Brain microvascular endothelial cell (primary cell): ENCODE data around the gene PBX1.

Experiments used
- DNase-seq: peaks from one replicate; pipeline ENCODE4 v3.0.0-alpha.2; 2020
- H3K27ac ChIP-seq: fragments of 250-450 bp; sonication (Bioruptor Pico); 2 replicates; pipeline ENCODE4 v1.5.1; 2020; ENCODE audit warnings: mild to moderate bottlenecking, moderate library complexity
- H3K27me3 ChIP-seq: fragments of 250-450 bp; sonication (Bioruptor Pico); replicated peaks from 2 replicates; pipeline ENCODE4 v1.5.1; 2020; ENCODE audit warnings: mild to moderate bottlenecking
- H3K36me3 ChIP-seq: fragments of 250-450 bp; sonication (Bioruptor Pico); replicated peaks from 2 replicates; pipeline ENCODE4 v1.5.1; 2020; ENCODE audit warnings: mild to moderate bottlenecking
- H3K4me3 ChIP-seq: 2 replicates; pipeline ENCODE4 v1.5.1; 2011; ENCODE audit warnings: low read depth, mild to moderate bottlenecking, control low read depth, low read length, moderate library complexity
- in situ Hi-C: cut with HindIII; loops from 2 replicates; pipeline ENCODE4 v1.10.0; 2017; ENCODE audit warnings: low sequenced_read_pairs, low pct_ligation_motif_present
- TF ChIP-seq, protein P1 (sequence below): IDR thresholded peaks from 2 replicates; pipeline ENCODE4 v1.5.1; 2011; ENCODE audit warnings: low read depth, mild to moderate bottlenecking, moderate library complexity, low read length, control low read depth, inconsistent platforms; ENCODE audit errors: missing control alignments

The PBX1 gene

GRCh38 chr1:164830628-164831027 is 271.6 kb downstream of the PBX1 start:
- Histone ChIP-seq H3K4me3 (no peak overlapping the region), H3K27ac (no peak overlapping the region), H3K36me3 (no peaks in the 10 kb centered on the region), H3K27me3 (no peaks in the 10 kb centered on the region)
- TF ChIP-seq, protein P1, sequence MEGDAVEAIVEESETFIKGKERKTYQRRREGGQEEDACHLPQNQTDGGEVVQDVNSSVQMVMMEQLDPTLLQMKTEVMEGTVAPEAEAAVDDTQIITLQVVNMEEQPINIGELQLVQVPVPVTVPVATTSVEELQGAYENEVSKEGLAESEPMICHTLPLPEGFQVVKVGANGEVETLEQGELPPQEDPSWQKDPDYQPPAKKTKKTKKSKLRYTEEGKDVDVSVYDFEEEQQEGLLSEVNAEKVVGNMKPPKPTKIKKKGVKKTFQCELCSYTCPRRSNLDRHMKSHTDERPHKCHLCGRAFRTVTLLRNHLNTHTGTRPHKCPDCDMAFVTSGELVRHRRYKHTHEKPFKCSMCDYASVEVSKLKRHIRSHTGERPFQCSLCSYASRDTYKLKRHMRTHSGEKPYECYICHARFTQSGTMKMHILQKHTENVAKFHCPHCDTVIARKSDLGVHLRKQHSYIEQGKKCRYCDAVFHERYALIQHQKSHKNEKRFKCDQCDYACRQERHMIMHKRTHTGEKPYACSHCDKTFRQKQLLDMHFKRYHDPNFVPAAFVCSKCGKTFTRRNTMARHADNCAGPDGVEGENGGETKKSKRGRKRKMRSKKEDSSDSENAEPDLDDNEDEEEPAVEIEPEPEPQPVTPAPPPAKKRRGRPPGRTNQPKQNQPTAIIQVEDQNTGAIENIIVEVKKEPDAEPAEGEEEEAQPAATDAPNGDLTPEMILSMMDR = no peak
- in situ Hi-C loops = no loop called here
- DNase-seq = no peak

DNA sequence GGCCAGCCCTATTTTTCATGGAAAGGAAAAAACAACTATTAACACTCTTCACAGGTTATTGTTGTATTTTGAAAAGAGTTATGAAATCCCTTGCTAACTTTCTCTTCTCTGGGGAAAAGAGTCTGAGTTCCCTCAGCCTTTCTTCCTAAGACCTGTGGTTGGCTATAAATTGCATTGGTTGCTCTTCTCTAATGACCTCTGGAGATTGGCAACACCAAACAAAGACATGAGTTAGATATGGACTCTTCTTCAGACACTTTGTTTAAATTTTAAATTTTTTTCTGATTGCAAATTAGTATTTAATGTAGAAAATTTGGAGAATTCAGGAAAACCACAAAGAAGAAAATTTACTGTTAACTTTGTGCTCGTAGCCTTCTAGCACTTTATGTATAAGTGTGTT is 275.7 kb downstream of the PBX1 start:
- Histone ChIP-seq H3K4me3 (no peak overlapping the region), H3K27ac (no peak overlapping the region), H3K27me3 (no peaks in the 10 kb centered on the region), H3K36me3 (no peaks in the 10 kb centered on the region)
- TF ChIP-seq, protein P1 = no peak
- in situ Hi-C loops = no loop called here
- DNase-seq = no peak

DNA sequence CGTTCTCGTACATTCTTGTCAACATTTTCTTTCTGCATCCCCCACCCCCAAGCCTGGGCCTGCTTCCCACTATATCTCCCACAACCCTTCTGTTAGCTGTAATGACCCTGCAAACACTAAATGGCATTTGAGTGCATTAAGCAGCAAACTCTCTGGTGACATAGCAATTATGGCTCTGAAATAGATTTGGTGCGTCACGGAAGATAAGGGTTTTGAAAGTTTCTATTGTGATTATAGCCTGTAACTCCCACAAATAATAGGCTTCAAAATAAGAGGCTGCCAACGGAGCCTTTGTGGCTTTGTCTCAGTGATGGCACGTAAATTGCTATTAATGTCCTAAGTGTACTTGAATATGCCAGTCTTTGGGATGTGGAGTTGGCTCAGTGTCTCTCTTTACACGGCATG is 277.6 kb downstream of the PBX1 start:
- no peaks in the 10 kb centered on the region for H3K36me3 ChIP-seq
- no peak overlapping the region for H3K4me3 ChIP-seq
- no peak overlapping the region for H3K27ac ChIP-seq
- H3K27me3 ChIP-seq = no peaks in the 10 kb centered on the region
- in situ Hi-C loops = no loop called here
- TF ChIP-seq, protein P1 = no peak
- DNase-seq = no peak

DNA sequence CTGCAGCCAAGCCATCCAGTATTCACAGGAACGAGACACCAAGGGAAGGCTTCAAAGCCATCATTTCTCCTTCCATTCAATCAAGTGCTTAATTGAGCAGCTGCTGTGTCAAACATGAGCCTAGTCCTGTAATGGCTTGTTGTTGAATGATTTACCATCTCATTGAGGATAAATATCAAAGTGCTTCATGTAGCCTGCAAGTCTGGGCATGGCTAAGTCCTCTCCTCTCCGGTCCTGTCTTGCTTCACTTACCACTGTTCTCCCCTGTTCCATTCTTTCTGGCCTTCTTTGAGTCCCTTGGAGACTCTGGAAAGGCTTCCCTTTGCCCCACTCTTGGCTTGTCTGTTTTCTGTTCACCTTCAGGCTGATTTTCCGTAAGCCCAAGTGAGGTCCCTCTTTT is 279.8 kb downstream of the PBX1 start:
- Histone ChIP-seq H3K27ac (no peak overlapping the region), H3K36me3 (no peaks in the 10 kb centered on the region), H3K4me3 (no peak overlapping the region), H3K27me3 (no peaks in the 10 kb centered on the region)
- TF ChIP-seq, protein P1 = no peak
- no peak for DNase-seq
- in situ Hi-C loops = no loop called here

DNA sequence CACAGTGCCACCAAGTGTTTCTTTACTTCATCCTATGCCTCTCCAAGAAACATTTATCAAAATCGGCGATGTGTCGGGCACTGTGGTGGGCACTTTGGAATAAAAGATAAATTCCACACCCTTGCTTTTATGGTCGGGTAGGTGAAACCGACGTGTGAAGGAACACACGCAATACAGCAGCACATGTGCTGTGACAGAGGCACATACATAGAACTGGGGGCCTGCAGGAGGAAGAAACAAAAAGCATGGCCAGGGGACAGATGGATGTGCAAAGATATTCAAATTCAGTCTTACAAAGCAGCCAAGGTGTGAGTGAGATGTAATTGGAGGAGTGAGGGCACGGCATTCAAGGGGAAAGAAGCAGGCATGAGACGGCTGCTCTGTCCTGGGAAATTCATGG is 282.0 kb downstream of the PBX1 start:
- Histone ChIP-seq H3K36me3 (no peaks in the 10 kb centered on the region), H3K27me3 (no peaks in the 10 kb centered on the region), H3K4me3 (no peak overlapping the region), H3K27ac (no peak overlapping the region)
- no peak for DNase-seq
- TF ChIP-seq, protein P1 = no peak
- in situ Hi-C loops = no loop called here

- Histone ChIP-seq H3K4me3 (no peak overlapping the region), H3K27ac (no peak overlapping the region), H3K27me3 (no peaks in the 10 kb centered on the region), H3K36me3 (no peaks in the 10 kb centered on the region)
- no peak for DNase-seq
- in situ Hi-C loops = no loop called here
- TF ChIP-seq, protein P1 = no peak
Observed at GRCh38 chr1:164841702-164842465, 282.9 kb downstream of the PBX1 start.
